B cell (primary cell): ENCODE results near the gene ECT2L. TPM values are rescaled to one million over a fixed set of nuclear protein-coding genes. Genes with fewer than 3 reads are reported as not detected.

ENCODE experiments used
- ATAC-seq: fragments of 200-7000 bp; cut with Tn5 transposase; one replicate; pipeline ENCODE4 v1.10.0; 2021; ENCODE audit warnings: low read depth, mild to moderate bottlenecking, moderate number of reproducible peaks, moderate library complexity
- CTCF ChIA-PET: fragments of 350-600 bp; sonication (Branson Sonifier 250); formaldehyde crosslinking; loops from one replicate; lab custom pipeline; 2021; ENCODE audit warnings: antibody characterized with exemption, inconsistent platforms; lab: Charles Lee
- POLR2A ChIA-PET: fragments of 350-600 bp; sonication (Branson Sonifier 250); formaldehyde crosslinking; loops from one replicate; lab custom pipeline; 2021; ENCODE audit warnings: antibody characterized with exemption; lab: Charles Lee
- DNase-seq: peaks from one replicate; pipeline ENCODE4 v3.0.0; 2013
- H2AFZ ChIP-seq: 2 replicates; pipeline ENCODE4 v1.6.1; 2012; ENCODE audit warnings: mild to moderate bottlenecking, low read depth, low read length; ENCODE audit not compliant: insufficient read depth, poor library complexity, severe bottlenecking
- H3K27ac ChIP-seq, 2 donors: 1 replicate in 1 of 2; 2 replicates in 1 of 2; pipeline ENCODE4 v1.5.1; 2012 to 2013; ENCODE audit warnings: low read length in 2 of 2, mild to moderate bottlenecking in 2 of 2, moderate library complexity in 1 of 2
- H3K27me3 ChIP-seq, 4 experiments: fragments of 200-600 bp in 1 of 4; sonication (generic) in 1 of 4; replicated peaks in 1 of 4; 1 replicate in 2 of 4; 2 replicates in 2 of 4; pipeline versions ENCODE4 v1.6.1 to v1.7.0; 2013 to 2016; ENCODE audit warnings: low read length in 3 of 4, mild to moderate bottlenecking in 2 of 4, mixed read lengths in 1 of 4, moderate library complexity in 1 of 4; ENCODE audit not compliant: insufficient read depth in 4 of 4, control insufficient read depth in 3 of 4; ENCODE audit errors: control extremely low read depth in 1 of 4
- H3K36me3 ChIP-seq, 2 experiments: replicated peaks in 1 of 2; 1 replicate in 1 of 2; 2 replicates in 1 of 2; pipeline versions ENCODE4 v1.6.1 to v1.7.1; 2013; ENCODE audit warnings: low read length in 1 of 2; ENCODE audit not compliant: insufficient read depth in 2 of 2, control insufficient read depth in 1 of 2; ENCODE audit errors: control extremely low read depth in 1 of 2, extremely low read depth in 1 of 2
- H3K4me1 ChIP-seq, 2 donors: fragments of 200-600 bp in 1 of 2; sonication (generic) in 1 of 2; 1 replicate in 1 of 2; 2 replicates in 1 of 2; pipeline versions ENCODE4 v1.5.1 to v1.6.1; 2013 to 2017; ENCODE audit warnings: low read length in 2 of 2; ENCODE audit not compliant: control insufficient read depth in 2 of 2, insufficient read depth in 2 of 2
- H3K4me2 ChIP-seq: replicated peaks from 2 replicates; pipeline ENCODE3; 2012; ENCODE audit warnings: mild to moderate bottlenecking, low read depth, low read length; ENCODE audit not compliant: poor library complexity, severe bottlenecking
- H3K4me3 ChIP-seq, 5 experiments: fragments of 200-600 bp in 1 of 5; sonication (generic) in 1 of 5; 1 replicate in 3 of 5; 2 replicates in 2 of 5; pipeline versions ENCODE4 v1.5.1 to v1.7.0; 2011 to 2016; ENCODE audit warnings: low read length in 4 of 5, mild to moderate bottlenecking in 4 of 5, low read depth in 2 of 5, control low read depth in 1 of 5, moderate library complexity in 1 of 5; ENCODE audit not compliant: insufficient read depth in 1 of 5; ENCODE audit errors: control extremely low read depth in 1 of 5, extremely low read depth in 1 of 5
- H3K79me2 ChIP-seq: fragments of 200-600 bp; sonication (generic); one replicate; pipeline ENCODE4 v1.6.0; 2016; ENCODE audit warnings: low read length; ENCODE audit not compliant: control insufficient read depth, insufficient read depth
- H3K9ac ChIP-seq: fragments of 200-600 bp; sonication (generic); 2 replicates; pipeline ENCODE4 v1.6.1; 2017; ENCODE audit warnings: mild to moderate bottlenecking, low read length, moderate library complexity
- H3K9me3 ChIP-seq, 3 donors: one replicate each; pipeline versions ENCODE4 v1.6.1 to v1.7.1; 2013; ENCODE audit warnings: low read length in 2 of 3; ENCODE audit not compliant: control insufficient read depth in 2 of 3, insufficient read depth in 1 of 3; ENCODE audit errors: control extremely low read depth in 1 of 3
- H4K20me1 ChIP-seq: 2 replicates; pipeline ENCODE4 v1.6.0; 2012; ENCODE audit warnings: mild to moderate bottlenecking, low read length; ENCODE audit not compliant: insufficient read depth, control insufficient read depth, poor library complexity, severe bottlenecking
- H3K27ac Mint-ChIP-seq: one replicate; pipeline ENCODE4 v1.8.0; 2021; ENCODE audit warnings: mixed read lengths
- H3K27me3 Mint-ChIP-seq: one replicate; pipeline ENCODE4 v1.8.0; 2021; ENCODE audit warnings: mixed read lengths
- H3K4me1 Mint-ChIP-seq: one replicate; pipeline ENCODE4 v1.8.0; 2021; ENCODE audit warnings: mixed read lengths
- H3K4me3 Mint-ChIP-seq: one replicate; pipeline ENCODE4 v1.8.0; 2021; ENCODE audit warnings: mixed read lengths
- H3K9me3 Mint-ChIP-seq: one replicate; pipeline ENCODE4 v1.8.0; 2022; ENCODE audit warnings: mixed read lengths; ENCODE audit not compliant: insufficient read depth
- EZH2 ChIP-seq: IDR thresholded peaks from 2 replicates; pipeline ENCODE4 v1.6.1; 2012; ENCODE audit warnings: borderline replicate concordance, low read depth, mild to moderate bottlenecking, moderate library complexity, low read length; ENCODE audit not compliant: insufficient read depth, poor library complexity, severe bottlenecking
- WGBS: methylation state at CpG from one replicate; pipeline ENCODE4 v1.1.5; 2013; ENCODE audit warnings: missing lambda C conversion rate; ENCODE audit not compliant: insufficient coverage; 5-methylcytosine and 5-hydroxymethylcytosine counted together
- intact Hi-C: fragments of 100-400 bp; cut with micrococcal nuclease; formaldehyde crosslinking; loops from one replicate; pipeline ENCODE4 v1.10.0; 2022
- polyA plus RNA-seq: library from polyadenylated mRNA; depleted of rRNA; stranded (reverse); fragments of >200 nt; gene quantifications from 2 replicates; pipeline ENCODE4 v1.2.3, GENCODE V29; 2012
- total RNA-seq, 2 donors: library from RNA; stranded (reverse); fragments of 120-200 nt in 1 of 2; gene quantifications; 1 replicate in 1 of 2; 2 replicates in 1 of 2; pipeline versions ENCODE4 v1.2.3 to v1.2.4, GENCODE V29; 2013 to 2022
- TF ChIP-seq, protein P1 (sequence below): fragments of 200-600 bp; IDR thresholded peaks from one replicate; pipeline ENCODE4 v1.8.0; 2022; ENCODE audit warnings: antibody characterized with exemption, mild to moderate bottlenecking

ECT2L gene
- total and polyA plus RNA-seq, 2 donors (not counting 1 experiment from before 2014, with no cell fraction given), result not detected

DNA sequence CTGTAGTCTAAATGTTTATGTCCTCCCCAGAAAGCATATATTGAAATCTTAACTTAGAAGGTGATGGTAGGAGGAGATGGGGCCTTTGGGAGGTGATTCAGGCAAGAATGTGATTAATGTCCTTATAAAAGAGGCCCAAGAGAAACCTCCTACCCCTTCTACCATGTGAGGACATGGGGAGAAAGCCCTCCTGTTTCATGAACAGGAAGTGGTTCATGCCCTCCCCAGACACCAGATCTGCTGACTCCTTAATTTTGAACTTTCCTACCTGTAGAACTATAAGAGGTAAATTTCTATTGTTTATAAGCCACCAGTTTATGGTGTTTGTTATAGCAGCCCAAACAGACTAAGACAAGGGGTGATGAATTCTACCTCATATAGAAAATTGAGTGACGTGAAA lies 8.7 kb upstream of the ECT2L start:
- Histone ChIP-seq H3K4me1 (no peaks in the 10 kb centered on the region), H3K36me3 (peaks cover 0 to 64% of the 10 kb centered on the region in 2 experiments), H3K9me3 (no peaks in the 10 kb centered on the region), H3K9ac (no peak overlapping the region), H3K27ac (no peak overlapping the region), H2AFZ (no peak overlapping the region), H3K4me3 (no peak overlapping the region), H4K20me1 (no peaks in the 10 kb centered on the region), H3K27me3 (no peaks in the 10 kb centered on the region), H3K4me2 (no peak overlapping the region), H3K79me2 (no peaks in the 10 kb centered on the region)
- WGBS, result no CpG with 5 or more reads among the region's 1 CpG
- H3K27ac Mint-ChIP-seq, result no peak overlapping the region
- ATAC-seq (no peak), DNase-seq (no peak)
- H3K9me3 Mint-ChIP-seq, result no peaks in the 10 kb centered on the region
- CTCF ChIA-PET, result no interaction called here
- no peak overlapping the region for H3K4me3 Mint-ChIP-seq
- H3K27me3 Mint-ChIP-seq, result no peaks in the 10 kb centered on the region
- H3K4me1 Mint-ChIP-seq, result no peaks in the 10 kb centered on the region
- TF ChIP-seq, protein P1, sequence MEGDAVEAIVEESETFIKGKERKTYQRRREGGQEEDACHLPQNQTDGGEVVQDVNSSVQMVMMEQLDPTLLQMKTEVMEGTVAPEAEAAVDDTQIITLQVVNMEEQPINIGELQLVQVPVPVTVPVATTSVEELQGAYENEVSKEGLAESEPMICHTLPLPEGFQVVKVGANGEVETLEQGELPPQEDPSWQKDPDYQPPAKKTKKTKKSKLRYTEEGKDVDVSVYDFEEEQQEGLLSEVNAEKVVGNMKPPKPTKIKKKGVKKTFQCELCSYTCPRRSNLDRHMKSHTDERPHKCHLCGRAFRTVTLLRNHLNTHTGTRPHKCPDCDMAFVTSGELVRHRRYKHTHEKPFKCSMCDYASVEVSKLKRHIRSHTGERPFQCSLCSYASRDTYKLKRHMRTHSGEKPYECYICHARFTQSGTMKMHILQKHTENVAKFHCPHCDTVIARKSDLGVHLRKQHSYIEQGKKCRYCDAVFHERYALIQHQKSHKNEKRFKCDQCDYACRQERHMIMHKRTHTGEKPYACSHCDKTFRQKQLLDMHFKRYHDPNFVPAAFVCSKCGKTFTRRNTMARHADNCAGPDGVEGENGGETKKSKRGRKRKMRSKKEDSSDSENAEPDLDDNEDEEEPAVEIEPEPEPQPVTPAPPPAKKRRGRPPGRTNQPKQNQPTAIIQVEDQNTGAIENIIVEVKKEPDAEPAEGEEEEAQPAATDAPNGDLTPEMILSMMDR, result no peak
- no peak for TF ChIP-seq EZH2
- intact Hi-C loops, result no loop called here
- POLR2A ChIA-PET, result no interaction called here

DNA sequence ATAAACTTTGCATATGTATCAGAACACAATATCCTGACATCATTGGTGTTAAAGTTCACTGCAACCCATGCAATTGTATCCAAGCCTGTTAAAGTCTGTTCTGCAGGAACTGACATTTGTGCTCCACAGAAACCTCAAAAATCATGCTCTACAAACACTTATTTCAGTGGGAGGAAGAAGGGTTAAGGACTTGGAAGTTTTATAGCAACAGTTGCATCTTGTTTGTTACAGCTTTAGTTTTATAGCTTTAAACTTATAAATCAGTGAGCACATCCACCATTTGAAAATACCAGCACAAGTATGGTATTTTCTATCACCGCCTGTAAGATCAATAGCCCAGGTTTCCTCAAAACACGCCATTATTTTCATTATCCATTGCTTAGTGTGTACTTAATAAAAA lies 884 bp downstream of the ECT2L start:
- Histone ChIP-seq H2AFZ (no peak overlapping the region), H3K9me3 (peaks cover 0 to 8% (median 0%) of the 10 kb centered on the region in 3 donors), H3K4me1 (peaks cover 3 to 6% of the 10 kb centered on the region in 2 donors), H4K20me1 (no peaks in the 10 kb centered on the region), H3K9ac (no peak overlapping the region), H3K4me2 (no peak overlapping the region), H3K36me3 (peaks cover 0 to 12% of the 10 kb centered on the region in 2 experiments), H3K4me3 (no peak overlapping the region), H3K79me2 (no peaks in the 10 kb centered on the region), H3K27me3 (peaks cover 0 to 17% (median 5%) of the 10 kb centered on the region in 4 experiments), H3K27ac (no peak overlapping the region)
- DNase-seq (no peak), ATAC-seq (no peak)
- H3K27me3 Mint-ChIP-seq, result peaks cover 25% of the 10 kb centered on the region
- intact Hi-C loops, result no loop called here
- no peak overlapping the region for H3K27ac Mint-ChIP-seq
- TF ChIP-seq, protein P1, result no peak
- no peak for TF ChIP-seq EZH2
- CTCF ChIA-PET, result no interaction called here
- POLR2A ChIA-PET, result no interaction called here
- WGBS, result no CpG with 5 or more reads among the region's 2 CpGs
- H3K9me3 Mint-ChIP-seq, result no peaks in the 10 kb centered on the region
- peaks cover 5% of the 10 kb centered on the region for H3K4me1 Mint-ChIP-seq
- no peak overlapping the region for H3K4me3 Mint-ChIP-seq
